IMR-90 (cell line): ENCODE data around the gene RNF166. TPM values are rescaled to one million over a fixed set of nuclear protein-coding genes. Genes with fewer than 3 reads are reported as not detected.

ENCODE experiments used
- ATAC-seq: fragments of 200-7000 bp; cut with Tn5 transposase; 2 replicates; pipeline ENCODE4 v1.9.1; 2020; ENCODE audit warnings: low read depth, mild to moderate bottlenecking, moderate library complexity
- BruUV-seq: library from RNA; stranded (reverse); fragments of 400-500 nt; replicated peaks from 2 replicates; lab custom pipeline; 2021; lab: Mats Ljungman, UMichigan
- CTCF ChIA-PET: fragments of 300-600 bp; formaldehyde crosslinking; extraction: SDS; loops from one replicate; lab custom pipeline; 2021; ENCODE audit warnings: antibody characterized with exemption; lab: Yijun Ruan, JAX
- POLR2A ChIA-PET: fragments of 300-600 bp; sonication (Branson Sonifier 250); formaldehyde crosslinking; loops from one replicate; lab custom pipeline; 2022; ENCODE audit warnings: antibody characterized with exemption; ENCODE audit not compliant: unreplicated experiment; lab: Charles Lee
- DNase-seq: peaks from one replicate; pipeline ENCODE4 v3.0.0; 2013
- H2AFZ ChIP-seq: replicated peaks from 2 replicates; pipeline ENCODE3; 2013; ENCODE audit warnings: low read length, mild to moderate bottlenecking; ENCODE audit not compliant: poor library complexity
- H2AK5ac ChIP-seq: 2 replicates; pipeline ENCODE4 v1.6.1; 2013; ENCODE audit warnings: low read depth, low read length, inconsistent platforms
- H2AK9ac ChIP-seq: replicated peaks from 2 replicates; pipeline ENCODE3; 2013; ENCODE audit warnings: mild to moderate bottlenecking, low read depth, low read length, moderate library complexity; ENCODE audit not compliant: poor library complexity
- H2BK120ac ChIP-seq: 2 replicates; pipeline ENCODE4 v1.6.1; 2013; ENCODE audit warnings: low read depth, low read length, inconsistent platforms
- H2BK15ac ChIP-seq: 3 replicates; pipeline ENCODE4 v1.6.1; 2013; ENCODE audit warnings: low read depth, low read length, inconsistent platforms
- H2BK20ac ChIP-seq: 2 replicates; pipeline ENCODE4 v1.6.1; 2013; ENCODE audit warnings: low read depth, mild to moderate bottlenecking, inconsistent platforms, low read length, moderate library complexity
- H2BK5ac ChIP-seq: 2 replicates; pipeline ENCODE4 v1.6.1; 2013; ENCODE audit warnings: mild to moderate bottlenecking, low read depth, low read length, inconsistent platforms; ENCODE audit not compliant: poor library complexity, severe bottlenecking
- H3K14ac ChIP-seq: replicated peaks from 2 replicates; pipeline ENCODE4 v1.6.1; 2013; ENCODE audit warnings: low read depth, low read length, inconsistent platforms
- H3K18ac ChIP-seq: 2 replicates; pipeline ENCODE4 v1.6.1; 2013; ENCODE audit warnings: low read depth, low read length, control low read depth
- H3K23ac ChIP-seq: 2 replicates; pipeline ENCODE4 v1.6.1; 2013; ENCODE audit warnings: low read depth, low read length, inconsistent platforms
- H3K27ac ChIP-seq: 2 replicates; pipeline ENCODE4 v1.5.1; 2013; ENCODE audit warnings: mild to moderate bottlenecking, control low read depth, low read length; ENCODE audit not compliant: insufficient read depth
- H3K27me3 ChIP-seq: 2 replicates; pipeline ENCODE4 v1.6.1; 2013; ENCODE audit warnings: low read length; ENCODE audit not compliant: control insufficient read depth, insufficient read depth
- H3K36me3 ChIP-seq: 2 replicates; pipeline ENCODE4 v1.6.1; 2013; ENCODE audit warnings: low read length, mixed read lengths; ENCODE audit not compliant: control insufficient read depth, insufficient read depth
- H3K4ac ChIP-seq: 2 replicates; pipeline ENCODE4 v1.6.1; 2013; ENCODE audit warnings: low read depth, low read length, inconsistent platforms
- H3K4me1 ChIP-seq: 2 replicates; pipeline ENCODE4 v1.6.1; 2013; ENCODE audit warnings: low read length, mixed read lengths; ENCODE audit not compliant: control insufficient read depth, insufficient read depth
- H3K4me2 ChIP-seq: 2 replicates; pipeline ENCODE4 v1.6.1; 2013; ENCODE audit warnings: low read depth, mild to moderate bottlenecking, control low read depth, low read length, moderate library complexity
- H3K4me3 ChIP-seq: 2 replicates; pipeline ENCODE4 v1.5.1; 2013; ENCODE audit warnings: low read depth, mild to moderate bottlenecking, control low read depth, low read length, moderate library complexity; ENCODE audit not compliant: insufficient read depth
- H3K56ac ChIP-seq: 2 replicates; pipeline ENCODE4 v1.6.1; 2013; ENCODE audit warnings: low read length, inconsistent platforms; ENCODE audit not compliant: insufficient read depth; ENCODE audit errors: extremely low read depth
- H3K79me1 ChIP-seq, 2 experiments: 2 replicates each; pipeline ENCODE4 v1.6.1; 2013; ENCODE audit warnings: low read length in 2 of 2, inconsistent platforms in 1 of 2, low read depth in 1 of 2
- H3K9ac ChIP-seq: 2 replicates; pipeline ENCODE4 v1.6.1; 2013; ENCODE audit warnings: low read depth, low read length, control low read depth
- H3K9me1 ChIP-seq: 2 replicates; pipeline ENCODE4 v1.6.1; 2013; ENCODE audit warnings: low read length, inconsistent platforms; ENCODE audit not compliant: insufficient read depth
- H3K9me3 ChIP-seq: 2 replicates; pipeline ENCODE4 v1.6.1; 2013; ENCODE audit warnings: low read length; ENCODE audit not compliant: control insufficient read depth, insufficient read depth
- H4K20me1 ChIP-seq: 2 replicates; pipeline ENCODE4 v1.6.1; 2013; ENCODE audit warnings: low read length, inconsistent platforms; ENCODE audit not compliant: insufficient read depth
- H4K5ac ChIP-seq: 2 replicates; pipeline ENCODE4 v1.6.1; 2013; ENCODE audit warnings: mild to moderate bottlenecking, low read depth, low read length, control low read depth
- H4K8ac ChIP-seq, 2 experiments: 2 replicates each; pipeline ENCODE4 v1.6.1; 2013; ENCODE audit warnings: low read depth in 2 of 2, low read length in 2 of 2, control low read depth in 1 of 2, inconsistent platforms in 1 of 2
- H4K91ac ChIP-seq: 2 replicates; pipeline ENCODE4 v1.6.1; 2013; ENCODE audit warnings: low read depth, low read length, inconsistent platforms; ENCODE audit not compliant: insufficient read depth
- BHLHE40 ChIP-seq: fragments of 150-350 bp; IDR thresholded peaks from 2 replicates; pipeline ENCODE4 v1.6.1; 2016; ENCODE audit warnings: mild to moderate bottlenecking, low read depth, low read length
- CEBPB ChIP-seq: IDR thresholded peaks from 2 replicates; pipeline ENCODE4 v1.6.1; 2012; ENCODE audit warnings: low read depth, low read length, improper control_type of control experiment
- FOS ChIP-seq: fragments of 150-350 bp; IDR thresholded peaks from 2 replicates; pipeline ENCODE4 v1.6.1; 2016; ENCODE audit warnings: low read depth, low read length
- MAFK ChIP-seq: IDR thresholded peaks from 2 replicates; pipeline ENCODE4 v1.6.1; 2012; ENCODE audit warnings: low read depth, low read length, improper control_type of control experiment
- NFE2L2 ChIP-seq: fragments of 150-350 bp; IDR thresholded peaks from 2 replicates; pipeline ENCODE4 v1.6.1; 2016; ENCODE audit warnings: low read depth, mild to moderate bottlenecking, low read length
- POLR2A ChIP-seq: IDR thresholded peaks from 2 replicates; pipeline ENCODE4 v1.6.1; 2012; ENCODE audit warnings: mild to moderate bottlenecking, low read depth, low read length
- RAD21 ChIP-seq: IDR thresholded peaks from 2 replicates; pipeline ENCODE4 v1.6.1; 2012; ENCODE audit warnings: low read length, improper control_type of control experiment
- RCOR1 ChIP-seq: IDR thresholded peaks from 2 replicates; pipeline ENCODE4 v1.6.1; 2012; ENCODE audit warnings: mild to moderate bottlenecking, low read length, improper control_type of control experiment; ENCODE audit not compliant: insufficient replicate concordance
- RFX5 ChIP-seq: IDR thresholded peaks from 2 replicates; pipeline ENCODE4 v1.8.0; 2012; ENCODE audit warnings: low read depth, mild to moderate bottlenecking, low read length, moderate library complexity
- SMC3 ChIP-seq: fragments of 150-350 bp; IDR thresholded peaks from 2 replicates; pipeline ENCODE4 v1.6.1; 2016; ENCODE audit warnings: low read depth, mild to moderate bottlenecking, antibody characterized with exemption, low read length, moderate library complexity
- WGBS, 2 experiments: methylation state at CpG; one replicate each; pipeline versions ENCODE4 v1.1.5 to v1.1.7; 2013; ENCODE audit warnings: missing lambda C conversion rate in 2 of 2; ENCODE audit not compliant: insufficient read length in 1 of 2; ENCODE audit errors: extremely low coverage in 2 of 2; 5-methylcytosine and 5-hydroxymethylcytosine counted together
- dilution Hi-C: fragments of 300-500 bp; cut with HindIII; formaldehyde crosslinking; loops from one replicate; pipeline ENCODE4 v1.14.3; 2018; ENCODE audit warnings: low sequenced_read_pairs; ENCODE audit not compliant: unreplicated experiment
- in situ Hi-C: fragments of 300-500 bp; cut with MboI; formaldehyde crosslinking; loops from 3 replicates; pipeline ENCODE4 v1.14.3; 2019; ENCODE audit warnings: low sequenced_read_pairs, inconsistent platforms, mixed read lengths
- intact Hi-C: fragments of 100-400 bp; cut with micrococcal nuclease; formaldehyde crosslinking; loops from 2 replicates; pipeline ENCODE4 v1.10.0; 2022
- polyA plus RNA-seq, 3 experiments: library from polyadenylated mRNA; depleted of rRNA; stranded (reverse); fragments of >200 nt; gene quantifications; 2 replicates each; pipeline ENCODE4 v1.2.3, GENCODE V29; 2012; ENCODE audit warnings: low replicate concordance in 1 of 3
- total RNA-seq: library from RNA; depleted of rRNA; stranded (reverse); fragments of >200 nt; gene quantifications from 2 replicates; pipeline ENCODE4 v1.2.3, GENCODE V29; 2012
- TF ChIP-seq, protein P1 (sequence below): conservative IDR thresholded peaks from 2 replicates; pipeline ENCODE4 v1.5.1; 2012; ENCODE audit warnings: mild to moderate bottlenecking, low read depth, low read length, improper control_type of control experiment
- TF ChIP-seq, protein P2 (sequence below): fragments of 150-350 bp; IDR thresholded peaks from 2 replicates; pipeline ENCODE4 v1.6.1; 2017; ENCODE audit warnings: mild to moderate bottlenecking, antibody characterized with exemption, low read length, low read depth
- TF ChIP-seq, protein P3 (sequence below): fragments of 150-350 bp; IDR thresholded peaks from 2 replicates; pipeline ENCODE4 v1.6.1; 2016; ENCODE audit warnings: low read depth, mild to moderate bottlenecking, low read length, moderate library complexity, borderline replicate concordance

RNF166 gene
- total and polyA plus RNA-seq, 2 of the 4 experiments (the other 2 are of a cell fraction), result 8.1 to 17.4 TPM

DNA sequence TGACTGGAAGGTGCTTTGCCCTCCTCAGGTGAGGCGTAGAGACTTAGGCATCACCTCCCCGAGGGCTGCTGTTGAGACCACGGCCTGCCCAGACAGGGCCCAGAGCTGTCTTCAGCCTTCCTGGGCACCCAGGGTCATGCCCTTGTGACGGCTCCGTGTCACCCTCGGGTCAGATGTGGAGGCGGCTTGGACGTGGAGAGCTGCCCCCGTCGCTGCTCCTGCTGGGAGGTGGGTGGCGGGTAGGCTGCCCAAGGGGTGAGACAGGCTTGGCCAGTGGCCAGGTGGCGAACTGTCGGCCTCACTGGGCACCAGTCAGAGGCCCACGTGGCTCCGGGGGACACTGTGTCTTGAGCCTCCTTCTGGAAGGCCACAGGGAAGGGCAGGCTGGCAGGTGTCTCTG lies 11.0 kb downstream of the RNF166 start:
- Histone ChIP-seq H2BK5ac (no peak overlapping the region), H3K9me3 (no peaks in the 10 kb centered on the region), H3K4me3 (no peak overlapping the region), H2AK5ac (no peak overlapping the region), H3K9me1 (no peaks in the 10 kb centered on the region; the same call in 1 of the 2 replicates), H2BK120ac (no peak overlapping the region), H3K4ac (no peak overlapping the region), H2BK20ac (no peak overlapping the region), H3K27ac (no peak overlapping the region), H3K4me1 (no peaks in the 10 kb centered on the region), H3K18ac (no peak overlapping the region), H3K4me2 (no peak overlapping the region), H3K36me3 (peaks cover 32% of the 10 kb centered on the region), H4K5ac (no peak overlapping the region), H4K20me1 (no peaks in the 10 kb centered on the region; the same call in 1 of the 2 replicates), H4K8ac (no peak overlapping the region), H3K56ac (no peak overlapping the region), H3K23ac (no peak overlapping the region), H4K91ac (no peak overlapping the region), H2AFZ (no peak overlapping the region), H3K79me1 (peaks cover 0 to 8% of the 10 kb centered on the region in 2 experiments; a peak in 2 of 4 replicates), H3K14ac (no peak overlapping the region), H3K9ac (no peak overlapping the region), H2BK15ac (no peak overlapping the region), H3K27me3 (peaks cover 9% of the 10 kb centered on the region; the same call in 1 of the 2 replicates), H2AK9ac (peak overlapping the region; percentile 42)
- ATAC-seq, result no peak
- POLR2A ChIA-PET, result no interaction called here
- dilution Hi-C loops, result no loop called here
- DNase-seq, result no peak
- CTCF ChIA-PET, result no interaction called here
- intact Hi-C loops, result no loop called here
- WGBS, 2 experiments, result 79% methylated on average over 8 of the region's 15 CpGs; no CpG with 5 or more reads in 1 of the 2 experiments
- in situ Hi-C loops, result no loop called here
- BruUV-seq, result no TSS peak
- TF ChIP-seq RCOR1 (no peak), RFX5 (no peak), CEBPB (no peak), FOS (no peak), BHLHE40 (no peak), NFE2L2 (no peak), MAFK (no peak), SMC3 (no peak), POLR2A (no peak), RAD21 (no peak)
- TF ChIP-seq, protein P1, sequence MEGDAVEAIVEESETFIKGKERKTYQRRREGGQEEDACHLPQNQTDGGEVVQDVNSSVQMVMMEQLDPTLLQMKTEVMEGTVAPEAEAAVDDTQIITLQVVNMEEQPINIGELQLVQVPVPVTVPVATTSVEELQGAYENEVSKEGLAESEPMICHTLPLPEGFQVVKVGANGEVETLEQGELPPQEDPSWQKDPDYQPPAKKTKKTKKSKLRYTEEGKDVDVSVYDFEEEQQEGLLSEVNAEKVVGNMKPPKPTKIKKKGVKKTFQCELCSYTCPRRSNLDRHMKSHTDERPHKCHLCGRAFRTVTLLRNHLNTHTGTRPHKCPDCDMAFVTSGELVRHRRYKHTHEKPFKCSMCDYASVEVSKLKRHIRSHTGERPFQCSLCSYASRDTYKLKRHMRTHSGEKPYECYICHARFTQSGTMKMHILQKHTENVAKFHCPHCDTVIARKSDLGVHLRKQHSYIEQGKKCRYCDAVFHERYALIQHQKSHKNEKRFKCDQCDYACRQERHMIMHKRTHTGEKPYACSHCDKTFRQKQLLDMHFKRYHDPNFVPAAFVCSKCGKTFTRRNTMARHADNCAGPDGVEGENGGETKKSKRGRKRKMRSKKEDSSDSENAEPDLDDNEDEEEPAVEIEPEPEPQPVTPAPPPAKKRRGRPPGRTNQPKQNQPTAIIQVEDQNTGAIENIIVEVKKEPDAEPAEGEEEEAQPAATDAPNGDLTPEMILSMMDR, result no peak
- TF ChIP-seq, protein P2, sequence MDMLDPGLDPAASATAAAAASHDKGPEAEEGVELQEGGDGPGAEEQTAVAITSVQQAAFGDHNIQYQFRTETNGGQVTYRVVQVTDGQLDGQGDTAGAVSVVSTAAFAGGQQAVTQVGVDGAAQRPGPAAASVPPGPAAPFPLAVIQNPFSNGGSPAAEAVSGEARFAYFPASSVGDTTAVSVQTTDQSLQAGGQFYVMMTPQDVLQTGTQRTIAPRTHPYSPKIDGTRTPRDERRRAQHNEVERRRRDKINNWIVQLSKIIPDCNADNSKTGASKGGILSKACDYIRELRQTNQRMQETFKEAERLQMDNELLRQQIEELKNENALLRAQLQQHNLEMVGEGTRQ, result no peak
- TF ChIP-seq, protein P3, sequence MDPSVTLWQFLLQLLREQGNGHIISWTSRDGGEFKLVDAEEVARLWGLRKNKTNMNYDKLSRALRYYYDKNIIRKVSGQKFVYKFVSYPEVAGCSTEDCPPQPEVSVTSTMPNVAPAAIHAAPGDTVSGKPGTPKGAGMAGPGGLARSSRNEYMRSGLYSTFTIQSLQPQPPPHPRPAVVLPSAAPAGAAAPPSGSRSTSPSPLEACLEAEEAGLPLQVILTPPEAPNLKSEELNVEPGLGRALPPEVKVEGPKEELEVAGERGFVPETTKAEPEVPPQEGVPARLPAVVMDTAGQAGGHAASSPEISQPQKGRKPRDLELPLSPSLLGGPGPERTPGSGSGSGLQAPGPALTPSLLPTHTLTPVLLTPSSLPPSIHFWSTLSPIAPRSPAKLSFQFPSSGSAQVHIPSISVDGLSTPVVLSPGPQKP, result no peak
